ENCODE measurements around the gene PCDHB5. TPM values are rescaled to one million over a fixed set of nuclear protein-coding genes. Genes with fewer than 3 reads are reported as not detected.
"Not testable (repeated sequence)": the region's sequence is repeated elsewhere in the genome, so short reads cannot be mapped to it uniquely, and the experiment has no call there.

The PCDHB5 gene
- total RNA-seq, 1 experiment from 2014 or later = 12.5 TPM

DNA sequence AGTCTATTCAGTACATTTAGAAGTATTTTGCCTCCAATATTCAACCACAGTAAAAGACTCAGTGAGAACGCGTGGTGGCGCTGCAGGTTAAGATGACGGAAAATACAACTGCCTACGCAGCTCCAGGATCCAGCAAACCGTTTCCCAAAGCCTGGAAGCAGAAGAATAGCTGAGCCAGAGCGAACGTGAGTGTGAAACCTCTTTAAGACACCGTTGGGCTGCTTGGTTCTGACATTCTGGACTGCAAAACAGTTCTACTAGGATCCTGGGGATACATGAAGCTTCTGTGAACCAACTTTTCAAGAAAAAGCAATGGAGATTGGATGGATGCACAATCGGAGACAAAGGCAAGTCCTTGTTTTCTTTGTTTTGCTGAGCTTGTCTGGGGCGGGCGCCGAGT, 47.2 kb downstream of the PCDHB5 start, which contains the start of gene PCDHB16:
PCDHB16 (plus strand) TSS at position 140 of the 400 bp plus-strand sequence; CDS start at position 313, 173 bp downstream.
- H3K27me3 Mint-ChIP-seq (ENCODE audit: low read depth) = no peaks in the 10 kb centered on the region; the same call in 1 of the 2 replicates
- H3K4me3 Mint-ChIP-seq = peak within 1 kb of the TSS; percentile 68
- POLR2A ChIA-PET = interaction anchor here (0.6 kb wide), 1 partner anchor 65 kb away, joined by 3 read pairs; no protein-coding TSS in a partner anchor
- H3K36me3 Mint-ChIP-seq = peaks cover 19% of the 10 kb centered on the region
- CTCF ChIA-PET = interaction anchor here (0.6 to 3.0 kb wide), 59 partner anchors 8 to 455 kb away, joined by 3 to 41 read pairs (median 5); partner anchors contain the start of genes HDAC3, PCDHB10, PCDHB11 and PCDHB12
- peaks cover 15% of the 10 kb centered on the region for H3K9me3 Mint-ChIP-seq
- H3K4me1 Mint-ChIP-seq = peaks cover 16% of the 10 kb centered on the region
- TF ChIP-seq FOXK1 (CRISPR knock-in tag; IDR thresholded peaks at IDR 0.05) (no peak), SP1 (CRISPR knock-in tag; conservative IDR thresholded peaks at IDR 0.05) (no peak), ZNF396 (CRISPR knock-in tag; IDR thresholded peaks at IDR 0.05; ENCODE audit: borderline replicate concordance) (no peak), NFE2L1 (CRISPR knock-in tag; IDR thresholded peaks at IDR 0.05) (no peak), CREM (CRISPR knock-in tag; IDR thresholded peaks at IDR 0.05) (no peak), GABPB1 (CRISPR knock-in tag; IDR thresholded peaks at IDR 0.05) (no peak), JAZF1 (CRISPR knock-in tag; IDR thresholded peaks at IDR 0.05) (no peak), FOXP1 (CRISPR knock-in tag; IDR thresholded peaks at IDR 0.05; ENCODE audit: borderline replicate concordance) (no peak)
- TF ChIP-seq, protein P1, sequence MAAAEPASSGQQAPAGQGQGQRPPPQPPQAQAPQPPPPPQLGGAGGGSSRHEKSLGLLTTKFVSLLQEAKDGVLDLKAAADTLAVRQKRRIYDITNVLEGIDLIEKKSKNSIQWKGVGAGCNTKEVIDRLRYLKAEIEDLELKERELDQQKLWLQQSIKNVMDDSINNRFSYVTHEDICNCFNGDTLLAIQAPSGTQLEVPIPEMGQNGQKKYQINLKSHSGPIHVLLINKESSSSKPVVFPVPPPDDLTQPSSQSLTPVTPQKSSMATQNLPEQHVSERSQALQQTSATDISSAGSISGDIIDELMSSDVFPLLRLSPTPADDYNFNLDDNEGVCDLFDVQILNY (CRISPR knock-in tag; IDR thresholded peaks at IDR 0.05) = no peak
- TF ChIP-seq, protein P2, sequence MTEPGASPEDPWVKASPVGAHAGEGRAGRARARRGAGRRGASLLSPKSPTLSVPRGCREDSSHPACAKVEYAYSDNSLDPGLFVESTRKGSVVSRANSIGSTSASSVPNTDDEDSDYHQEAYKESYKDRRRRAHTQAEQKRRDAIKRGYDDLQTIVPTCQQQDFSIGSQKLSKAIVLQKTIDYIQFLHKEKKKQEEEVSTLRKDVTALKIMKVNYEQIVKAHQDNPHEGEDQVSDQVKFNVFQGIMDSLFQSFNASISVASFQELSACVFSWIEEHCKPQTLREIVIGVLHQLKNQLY (CRISPR knock-in tag; IDR thresholded peaks at IDR 0.05) = no peak
- TF ChIP-seq, protein P3, sequence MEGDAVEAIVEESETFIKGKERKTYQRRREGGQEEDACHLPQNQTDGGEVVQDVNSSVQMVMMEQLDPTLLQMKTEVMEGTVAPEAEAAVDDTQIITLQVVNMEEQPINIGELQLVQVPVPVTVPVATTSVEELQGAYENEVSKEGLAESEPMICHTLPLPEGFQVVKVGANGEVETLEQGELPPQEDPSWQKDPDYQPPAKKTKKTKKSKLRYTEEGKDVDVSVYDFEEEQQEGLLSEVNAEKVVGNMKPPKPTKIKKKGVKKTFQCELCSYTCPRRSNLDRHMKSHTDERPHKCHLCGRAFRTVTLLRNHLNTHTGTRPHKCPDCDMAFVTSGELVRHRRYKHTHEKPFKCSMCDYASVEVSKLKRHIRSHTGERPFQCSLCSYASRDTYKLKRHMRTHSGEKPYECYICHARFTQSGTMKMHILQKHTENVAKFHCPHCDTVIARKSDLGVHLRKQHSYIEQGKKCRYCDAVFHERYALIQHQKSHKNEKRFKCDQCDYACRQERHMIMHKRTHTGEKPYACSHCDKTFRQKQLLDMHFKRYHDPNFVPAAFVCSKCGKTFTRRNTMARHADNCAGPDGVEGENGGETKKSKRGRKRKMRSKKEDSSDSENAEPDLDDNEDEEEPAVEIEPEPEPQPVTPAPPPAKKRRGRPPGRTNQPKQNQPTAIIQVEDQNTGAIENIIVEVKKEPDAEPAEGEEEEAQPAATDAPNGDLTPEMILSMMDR (IDR thresholded peaks at IDR 0.05) = peak; percentile 61
- TF ChIP-seq, protein P4, sequence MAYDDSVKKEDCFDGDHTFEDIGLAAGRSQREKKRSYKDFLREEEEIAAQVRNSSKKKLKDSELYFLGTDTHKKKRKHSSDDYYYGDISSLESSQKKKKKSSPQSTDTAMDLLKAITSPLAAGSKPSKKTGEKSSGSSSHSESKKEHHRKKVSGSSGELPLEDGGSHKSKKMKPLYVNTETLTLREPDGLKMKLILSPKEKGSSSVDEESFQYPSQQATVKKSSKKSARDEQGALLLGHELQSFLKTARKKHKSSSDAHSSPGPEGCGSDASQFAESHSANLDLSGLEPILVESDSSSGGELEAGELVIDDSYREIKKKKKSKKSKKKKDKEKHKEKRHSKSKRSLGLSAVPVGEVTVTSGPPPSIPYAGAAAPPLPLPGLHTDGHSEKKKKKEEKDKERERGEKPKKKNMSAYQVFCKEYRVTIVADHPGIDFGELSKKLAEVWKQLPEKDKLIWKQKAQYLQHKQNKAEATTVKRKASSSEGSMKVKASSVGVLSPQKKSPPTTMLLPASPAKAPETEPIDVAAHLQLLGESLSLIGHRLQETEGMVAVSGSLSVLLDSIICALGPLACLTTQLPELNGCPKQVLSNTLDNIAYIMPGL (CRISPR knock-in tag; IDR thresholded peaks at IDR 0.05) = no peak
- TF ChIP-seq, protein P5, sequence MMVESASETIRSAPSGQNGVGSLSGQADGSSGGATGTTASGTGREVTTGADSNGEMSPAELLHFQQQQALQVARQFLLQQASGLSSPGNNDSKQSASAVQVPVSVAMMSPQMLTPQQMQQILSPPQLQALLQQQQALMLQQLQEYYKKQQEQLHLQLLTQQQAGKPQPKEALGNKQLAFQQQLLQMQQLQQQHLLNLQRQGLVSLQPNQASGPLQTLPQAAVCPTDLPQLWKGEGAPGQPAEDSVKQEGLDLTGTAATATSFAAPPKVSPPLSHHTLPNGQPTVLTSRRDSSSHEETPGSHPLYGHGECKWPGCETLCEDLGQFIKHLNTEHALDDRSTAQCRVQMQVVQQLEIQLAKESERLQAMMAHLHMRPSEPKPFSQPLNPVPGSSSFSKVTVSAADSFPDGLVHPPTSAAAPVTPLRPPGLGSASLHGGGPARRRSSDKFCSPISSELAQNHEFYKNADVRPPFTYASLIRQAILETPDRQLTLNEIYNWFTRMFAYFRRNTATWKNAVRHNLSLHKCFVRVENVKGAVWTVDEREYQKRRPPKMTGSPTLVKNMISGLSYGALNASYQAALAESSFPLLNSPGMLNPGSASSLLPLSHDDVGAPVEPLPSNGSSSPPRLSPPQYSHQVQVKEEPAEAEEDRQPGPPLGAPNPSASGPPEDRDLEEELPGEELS (CRISPR knock-in tag; IDR thresholded peaks at IDR 0.05) = no peak
- TF ChIP-seq, protein P6, sequence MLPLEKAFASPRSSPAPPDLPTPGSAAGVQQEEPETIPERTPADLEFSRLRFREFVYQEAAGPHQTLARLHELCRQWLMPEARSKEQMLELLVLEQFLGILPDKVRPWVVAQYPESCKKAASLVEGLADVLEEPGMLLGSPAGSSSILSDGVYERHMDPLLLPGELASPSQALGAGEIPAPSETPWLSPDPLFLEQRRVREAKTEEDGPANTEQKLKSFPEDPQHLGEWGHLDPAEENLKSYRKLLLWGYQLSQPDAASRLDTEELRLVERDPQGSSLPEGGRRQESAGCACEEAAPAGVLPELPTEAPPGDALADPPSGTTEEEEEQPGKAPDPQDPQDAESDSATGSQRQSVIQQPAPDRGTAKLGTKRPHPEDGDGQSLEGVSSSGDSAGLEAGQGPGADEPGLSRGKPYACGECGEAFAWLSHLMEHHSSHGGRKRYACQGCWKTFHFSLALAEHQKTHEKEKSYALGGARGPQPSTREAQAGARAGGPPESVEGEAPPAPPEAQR (CRISPR knock-in tag; IDR thresholded peaks at IDR 0.05) = no peak
- TF ChIP-seq, protein P7, sequence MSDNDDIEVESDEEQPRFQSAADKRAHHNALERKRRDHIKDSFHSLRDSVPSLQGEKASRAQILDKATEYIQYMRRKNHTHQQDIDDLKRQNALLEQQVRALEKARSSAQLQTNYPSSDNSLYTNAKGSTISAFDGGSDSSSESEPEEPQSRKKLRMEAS (CRISPR knock-in tag; IDR thresholded peaks at IDR 0.05) = 0 out of 2 replicates have a peak, but pooled peaks have one; percentile 16
- DNase-seq (ENCODE audit: low spot score) (peak; percentile 78), ATAC-seq (peak; percentile 70)
- peak within 1 kb of the TSS; percentile 52; the same call in 1 of the 2 replicates for H3K27ac Mint-ChIP-seq

DNA sequence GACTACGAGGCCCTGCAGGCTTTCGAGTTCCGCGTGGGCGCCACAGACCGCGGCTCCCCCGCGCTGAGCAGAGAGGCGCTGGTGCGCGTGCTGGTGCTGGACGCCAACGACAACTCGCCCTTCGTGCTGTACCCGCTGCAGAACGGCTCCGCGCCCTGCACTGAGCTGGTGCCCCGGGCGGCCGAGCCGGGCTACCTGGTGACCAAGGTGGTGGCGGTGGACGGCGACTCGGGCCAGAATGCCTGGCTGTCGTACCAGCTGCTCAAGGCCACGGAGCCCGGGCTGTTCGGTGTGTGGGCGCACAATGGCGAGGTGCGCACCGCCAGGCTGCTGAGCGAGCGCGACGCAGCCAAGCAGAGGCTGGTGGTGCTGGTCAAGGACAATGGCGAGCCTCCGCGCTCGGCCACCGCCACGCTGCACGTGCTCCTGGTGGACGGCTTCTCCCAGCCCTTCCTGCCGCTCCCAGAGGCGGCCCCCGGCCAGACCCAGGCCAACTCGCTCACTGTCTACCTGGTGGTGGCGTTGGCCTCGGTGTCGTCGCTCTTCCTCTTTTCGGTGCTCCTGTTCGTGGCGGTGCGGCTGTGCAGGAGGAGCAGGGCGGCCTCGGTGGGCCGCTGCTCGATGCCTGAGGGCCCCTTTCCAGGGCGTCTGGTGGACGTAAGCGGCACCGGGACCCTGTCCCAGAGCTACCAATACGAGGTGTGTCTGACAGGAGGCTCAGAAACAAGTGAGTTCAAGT, 49.3 kb downstream of the PCDHB5 start:
- DNase-seq (ENCODE audit: low spot score); H3K27ac Mint-ChIP-seq; ATAC-seq; H3K27me3 Mint-ChIP-seq (ENCODE audit: low read depth); H3K4me3 Mint-ChIP-seq; POLR2A ChIA-PET: not testable (repeated sequence)
- Mint-ChIP-seq H3K9me3 (peaks cover 19% of the 10 kb centered on the region), H3K4me1 (peaks cover 16% of the 10 kb centered on the region), H3K36me3 (peaks cover 22% of the 10 kb centered on the region)
- CTCF ChIA-PET = interaction anchor here (1.3 to 2.4 kb wide), 2 partner anchors 34 to 90 kb away, joined by 3 to 25 read pairs; partner anchors contain the start of genes PCDHB2 and PCDHB6
